Naive thymus-derived CD4-positive, alpha-beta T cell (primary cell): ENCODE results near the gene BANF2. TPM values are rescaled to one million over a fixed set of nuclear protein-coding genes. Genes with fewer than 3 reads are reported as not detected.

Experiments used
- ATAC-seq: fragments of 150-1000 bp; cut with Tn5 transposase; 2 replicates; pipeline ENCODE4 v1.10.0; 2021; ENCODE audit warnings: mild to moderate bottlenecking, moderate library complexity
- CTCF ChIA-PET: fragments of 350-600 bp; sonication (Branson Sonifier 250); formaldehyde crosslinking; loops from one replicate; lab custom pipeline; 2021; ENCODE audit warnings: antibody characterized with exemption; lab: Charles Lee
- POLR2A ChIA-PET: fragments of 350-600 bp; sonication (Branson Sonifier 250); formaldehyde crosslinking; loops from one replicate; lab custom pipeline; 2021; ENCODE audit warnings: antibody characterized with exemption, inconsistent platforms; lab: Charles Lee
- DNase-seq, 9 donors: peaks; one replicate each; pipeline versions ENCODE4 v3.0.0 to v3.0.0-alpha.2; 2020 to 2022; ENCODE audit warnings: mixed read lengths in 1 of 9
- H3K27ac ChIP-seq: one replicate; pipeline ENCODE4 v1.7.0; 2013; ENCODE audit warnings: mild to moderate bottlenecking, low read depth, low read length, moderate library complexity
- H3K27me3 ChIP-seq, 2 donors: one replicate each; pipeline ENCODE4 v1.7.0; 2013; ENCODE audit warnings: low read length in 2 of 2, mild to moderate bottlenecking in 2 of 2, moderate library complexity in 2 of 2; ENCODE audit not compliant: control insufficient read depth in 2 of 2, insufficient read depth in 2 of 2
- H3K36me3 ChIP-seq, 3 experiments: 1 replicate in 2 of 3; 2 replicates in 1 of 3; pipeline ENCODE4 v1.7.0; 2013; ENCODE audit warnings: low read length in 3 of 3, mild to moderate bottlenecking in 3 of 3, moderate library complexity in 1 of 3; ENCODE audit not compliant: insufficient read depth in 3 of 3, control insufficient read depth in 2 of 3
- H3K4me1 ChIP-seq, 2 donors: one replicate each; pipeline ENCODE4 v1.7.0; 2013; ENCODE audit warnings: low read length in 2 of 2, mild to moderate bottlenecking in 2 of 2, moderate library complexity in 1 of 2; ENCODE audit not compliant: control insufficient read depth in 2 of 2, insufficient read depth in 2 of 2
- H3K4me3 ChIP-seq: 2 replicates; pipeline ENCODE4 v1.7.0; 2013; ENCODE audit warnings: mild to moderate bottlenecking, low read length
- H3K9me3 ChIP-seq, 3 experiments: 1 replicate in 2 of 3; 2 replicates in 1 of 3; pipeline ENCODE4 v1.7.0; 2013; ENCODE audit warnings: low read length in 3 of 3; ENCODE audit not compliant: control insufficient read depth in 2 of 3
- H3K27ac Mint-ChIP-seq, 9 donors: one replicate each; pipeline ENCODE4 v1.8.0; 2020 to 2022; ENCODE audit warnings: mixed read lengths in 9 of 9, mild to moderate bottlenecking in 8 of 9, moderate library complexity in 5 of 9, inconsistent platforms in 2 of 9
- H3K27me3 Mint-ChIP-seq, 5 donors: one replicate each; pipeline ENCODE4 v1.8.0; 2021 to 2022; ENCODE audit warnings: mixed read lengths in 5 of 5, mild to moderate bottlenecking in 1 of 5
- H3K36me3 Mint-ChIP-seq, 5 donors: one replicate each; pipeline ENCODE4 v1.8.0; 2020 to 2022; ENCODE audit warnings: mixed read lengths in 5 of 5, mild to moderate bottlenecking in 3 of 5, inconsistent platforms in 1 of 5
- H3K4me1 Mint-ChIP-seq, 7 donors: one replicate each; pipeline ENCODE4 v1.8.0; 2020 to 2022; ENCODE audit warnings: mixed read lengths in 7 of 7, mild to moderate bottlenecking in 3 of 7, inconsistent platforms in 1 of 7
- H3K4me3 Mint-ChIP-seq, 10 donors: one replicate each; pipeline ENCODE4 v1.8.0; 2020 to 2022; ENCODE audit warnings: mild to moderate bottlenecking in 10 of 10, mixed read lengths in 10 of 10, moderate library complexity in 6 of 10, inconsistent platforms in 2 of 10
- H3K9me3 Mint-ChIP-seq, 11 donors: one replicate each; pipeline ENCODE4 v1.8.0; 2020 to 2022; ENCODE audit warnings: mixed read lengths in 11 of 11, mild to moderate bottlenecking in 4 of 11, inconsistent platforms in 1 of 11, moderate library complexity in 1 of 11
- intact Hi-C, 2 donors: fragments of 100-400 bp; cut with micrococcal nuclease; formaldehyde crosslinking; loops; one replicate each; pipeline ENCODE4 v1.15.1; 2023
- polyA plus RNA-seq, 2 donors: library from polyadenylated mRNA; unstranded; fragments of 300-500 nt; fragmentation: Illumina TruSeq; gene quantifications; one replicate each; pipeline ENCODE4 v1.2.3, GENCODE V29; 2021
- total RNA-seq, 6 experiments: library from RNA in 5 of 6; stranded (reverse) in 5 of 6; gene quantifications; 1 replicate in 5 of 6; 2 replicates in 1 of 6; pipeline ENCODE4 v1.2.3 and lab custom pipeline; 2021 to 2026

The BANF2 gene
- total and polyA plus RNA-seq, 7 experiments from 2014 or later, result not detected

- peaks cover 0 to 2% (median 0%) of the 10 kb centered on the region in 11 donors for H3K9me3 Mint-ChIP-seq
- peaks cover 0 to 4% of the 10 kb centered on the region in 2 donors for H3K27me3 ChIP-seq
- peak overlapping the region in 4 of 9 donors; percentile 27 to 86 (median 50) for H3K27ac Mint-ChIP-seq
- no peak overlapping the region for H3K27ac ChIP-seq
- CTCF ChIA-PET, result interaction anchor here (0.6 to 2.7 kb wide), 11 partner anchors 8 to 605 kb away, joined by 3 to 13 read pairs (median 4); partner anchors contain the start of genes DSTN and ZNF133
- H3K27me3 Mint-ChIP-seq, result peaks cover 28 to 50% (median 43%) of the 10 kb centered on the region in 5 donors
- peaks cover 18 to 24% (median 22%) of the 10 kb centered on the region in 7 donors for H3K4me1 Mint-ChIP-seq
- peaks cover 0 to 18% of the 10 kb centered on the region in 2 donors for H3K4me1 ChIP-seq
- ATAC-seq (no peak), DNase-seq (no peak)
- H3K36me3 Mint-ChIP-seq, result peaks cover 0 to 10% (median 0%) of the 10 kb centered on the region in 5 donors
- H3K4me3 ChIP-seq, result no peak overlapping the region
- intact Hi-C loops, result loop anchor here (2.0 to 10.0 kb wide), 8 partner anchors 71 to 1111 kb away; partner anchors contain the start of genes BFSP1 (in 2 of the 2), KAT14 (in 1 of the 2), KIF16B (in 1 of the 2) and PET117 (in 1 of the 2)
- H3K4me3 Mint-ChIP-seq, result peak overlapping the region; percentile 71 to 93 (median 90)
- no peaks in the 10 kb centered on the region for H3K36me3 ChIP-seq
- H3K9me3 ChIP-seq, result no peaks in the 10 kb centered on the region
- POLR2A ChIA-PET, result interaction anchor here (0.8 to 2.1 kb wide), 10 partner anchors 73 to 883 kb away, joined by 3 to 16 read pairs (median 4); partner anchors contain the start of genes DSTN, KAT14, MGME1 and PET117
Observed at GRCh38 chr20:17683218-17684076, 16.3 kb upstream of the BANF2 start.

- no peak overlapping the region for H3K4me3 ChIP-seq
- Mint-ChIP-seq H3K9me3 (peaks cover 0 to 2% (median 0%) of the 10 kb centered on the region in 11 donors), H3K27ac (peak overlapping the region in 4 of 9 donors; percentile 10 to 55 (median 50)), H3K4me3 (peak overlapping the region in 5 of 10 donors; percentile 17 to 92 (median 56)), H3K27me3 (peaks cover 28 to 59% (median 43%) of the 10 kb centered on the region in 5 donors), H3K4me1 (peaks cover 18 to 24% (median 21%) of the 10 kb centered on the region in 7 donors), H3K36me3 (peaks cover 0 to 10% (median 0%) of the 10 kb centered on the region in 5 donors)
- ATAC-seq (no peak), DNase-seq (no peak)
- peaks cover 0 to 18% of the 10 kb centered on the region in 2 donors for H3K4me1 ChIP-seq
- ChIA-PET CTCF (interaction anchor here (2.6 to 2.7 kb wide), 2 partner anchors 74 to 114 kb away, joined by 8 to 11 read pairs; partner anchors contain the start of gene DSTN), POLR2A (interaction anchor here (2.1 kb wide), 1 partner anchor 74 kb away, joined by 5 read pairs; no protein-coding TSS in a partner anchor)
- H3K9me3 ChIP-seq, result no peaks in the 10 kb centered on the region
- intact Hi-C loops, result loop anchor here (5.0 to 10.0 kb wide), 3 partner anchors 72 to 952 kb away; partner anchors contain the start of genes BFSP1 (in 1 of the 2) and SNRPB2 (in 1 of the 2)
- peaks cover 0 to 4% of the 10 kb centered on the region in 2 donors for H3K27me3 ChIP-seq
- H3K36me3 ChIP-seq, result no peaks in the 10 kb centered on the region
- H3K27ac ChIP-seq, result no peak overlapping the region
Observed at GRCh38 chr20:17684077-17684888, 15.5 kb upstream of the BANF2 start.

- no peak for ATAC-seq
- ChIA-PET POLR2A (no interaction called here), CTCF (no interaction called here)
- Mint-ChIP-seq H3K27ac (no peak overlapping the region), H3K36me3 (peaks cover 0 to 11% (median 0%) of the 10 kb centered on the region in 5 donors), H3K9me3 (peaks cover 0 to 6% (median 0%) of the 10 kb centered on the region in 11 donors), H3K27me3 (peaks cover 28 to 66% (median 45%) of the 10 kb centered on the region in 5 donors), H3K4me1 (peaks cover 9 to 16% (median 13%) of the 10 kb centered on the region in 7 donors), H3K4me3 (no peak overlapping the region)
- H3K36me3 ChIP-seq, result no peaks in the 10 kb centered on the region
- intact Hi-C loops, result loop anchor here in 1 of 2 donors (10.0 kb wide), 1 partner anchor 150 kb away; the partner anchor contains the start of gene BFSP1
- H3K9me3 ChIP-seq, result peaks cover 0 to 2% (median 0%) of the 10 kb centered on the region in 3 experiments
- no peak overlapping the region for H3K4me3 ChIP-seq
- H3K27ac ChIP-seq, result no peak overlapping the region
- DNase-seq, result no peak
- H3K27me3 ChIP-seq, result peaks cover 0 to 4% of the 10 kb centered on the region in 2 donors
- H3K4me1 ChIP-seq, result peaks cover 0 to 10% of the 10 kb centered on the region in 2 donors
Observed at GRCh38 chr20:17685168-17685567, 14.6 kb upstream of the BANF2 start.

GRCh38 chr20:17687800-17688199 lies 12.0 kb upstream of the BANF2 start:
- Mint-ChIP-seq H3K27me3 (peaks cover 46 to 84% (median 65%) of the 10 kb centered on the region in 5 donors), H3K9me3 (peaks cover 0 to 17% (median 0%) of the 10 kb centered on the region in 11 donors), H3K27ac (no peak overlapping the region), H3K4me3 (no peak overlapping the region), H3K4me1 (peaks cover 4 to 7% (median 6%) of the 10 kb centered on the region in 7 donors), H3K36me3 (peaks cover 0 to 14% (median 0%) of the 10 kb centered on the region in 5 donors)
- ChIA-PET CTCF (no interaction called here), POLR2A (interaction anchor here (0.6 kb wide), 1 partner anchor 12 kb away, joined by 3 read pairs; no protein-coding TSS in a partner anchor)
- ATAC-seq (no peak), DNase-seq (no peak)
- Histone ChIP-seq H3K9me3 (peaks cover 0 to 8% (median 0%) of the 10 kb centered on the region in 3 experiments), H3K4me3 (no peak overlapping the region), H3K4me1 (peaks cover 0 to 2% of the 10 kb centered on the region in 2 donors), H3K36me3 (no peaks in the 10 kb centered on the region), H3K27ac (no peak overlapping the region), H3K27me3 (peaks cover 0 to 4% of the 10 kb centered on the region in 2 donors)
- intact Hi-C loops, result loop anchor here in 1 of 2 donors (10.0 kb wide), 1 partner anchor 153 kb away; the partner anchor contains the start of gene BFSP1

- Histone ChIP-seq H3K9me3 (peaks cover 0 to 8% (median 0%) of the 10 kb centered on the region in 3 experiments), H3K4me3 (no peak overlapping the region), H3K27ac (no peak overlapping the region), H3K27me3 (no peaks in the 10 kb centered on the region), H3K36me3 (no peaks in the 10 kb centered on the region), H3K4me1 (no peaks in the 10 kb centered on the region)
- no peak overlapping the region for H3K27ac Mint-ChIP-seq
- H3K9me3 Mint-ChIP-seq, result peaks cover 0 to 17% (median 0%) of the 10 kb centered on the region in 11 donors
- H3K4me1 Mint-ChIP-seq, result no peaks in the 10 kb centered on the region
- POLR2A ChIA-PET, result interaction anchor here (0.6 kb wide), 1 partner anchor 54 kb away, joined by 3 read pairs; no protein-coding TSS in a partner anchor
- no peak overlapping the region for H3K4me3 Mint-ChIP-seq
- intact Hi-C loops, result loop anchor here in 1 of 2 donors (10.0 kb wide), 1 partner anchor 154 kb away; the partner anchor contains the start of gene BFSP1
- H3K27me3 Mint-ChIP-seq, result peaks cover 55 to 79% (median 67%) of the 10 kb centered on the region in 5 donors
- H3K36me3 Mint-ChIP-seq, result peaks cover 0 to 14% (median 0%) of the 10 kb centered on the region in 5 donors
- CTCF ChIA-PET, result no interaction called here
- DNase-seq (no peak), ATAC-seq (no peak)
Observed at GRCh38 chr20:17688965-17689364, 10.8 kb upstream of the BANF2 start.
